HG02759 (cell line): ENCODE data around the gene LIF.

Source experiments
- ATAC-seq: cut with Tn5 transposase; IDR thresholded peaks from one replicate; pipeline ENCODE4 v1.9.1; 2021; ENCODE audit warnings: mild to moderate bottlenecking, moderate library complexity; ENCODE audit not compliant: unreplicated experiment

The LIF gene

GRCh38 chr22:30195245-30196140 is 51.1 kb downstream of the LIF start:
- ATAC-seq = no peak

GRCh38 chr22:30193031-30193775 is 53.4 kb downstream of the LIF start:
- no peak for ATAC-seq

DNA sequence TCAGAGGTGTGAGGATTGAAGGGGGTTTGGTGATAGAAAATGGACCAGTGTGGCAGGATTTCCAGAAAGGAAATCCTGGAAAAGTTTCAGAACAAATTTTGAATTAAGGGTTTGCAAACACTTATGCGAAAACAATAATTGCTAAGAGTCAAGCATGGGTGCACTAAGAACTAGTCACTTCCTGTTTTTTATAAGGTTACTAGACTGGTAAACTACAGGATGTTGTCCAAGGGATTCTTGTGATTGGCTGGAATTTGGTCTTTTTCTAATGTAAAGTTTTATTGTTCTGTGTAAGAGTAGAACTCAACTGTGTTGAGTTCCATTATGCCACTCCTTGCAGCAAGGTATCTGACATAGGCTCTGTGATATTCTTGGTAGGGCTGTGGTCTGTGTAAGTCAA is 54.1 kb downstream of the LIF start:
- no peak for ATAC-seq

- ATAC-seq = no peak
Observed at GRCh38 chr22:30191040-30191701, 55.4 kb downstream of the LIF start.

DNA sequence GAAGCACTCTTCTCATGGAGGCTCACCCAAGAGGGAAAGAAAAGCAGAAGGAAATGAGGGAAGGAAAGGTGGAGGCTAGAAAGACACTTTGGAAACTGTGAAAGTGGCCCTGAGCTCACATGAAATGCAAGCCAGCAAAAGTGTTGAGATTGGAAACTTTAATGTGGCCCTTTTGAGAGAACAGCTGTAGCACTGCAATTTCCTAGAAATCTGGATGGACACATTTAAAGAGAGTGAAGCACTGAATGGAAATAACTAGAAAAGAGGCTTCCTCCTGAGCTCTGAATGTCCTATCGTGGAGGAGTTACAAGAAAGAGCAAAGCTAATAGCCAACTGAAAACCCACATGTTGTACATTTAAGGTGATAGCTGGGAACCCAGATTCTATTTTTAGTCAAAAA is 56.0 kb downstream of the LIF start:
- ATAC-seq = no peak
